Heart right ventricle (tissue), 16 donors: ENCODE measurements around the gene TANGO2. TPM values are rescaled to one million over a fixed set of nuclear protein-coding genes. Genes with fewer than 3 reads are reported as not detected.
A peak's percentile ranks its signal among the peaks of the same experiment; 100 is the strongest.

Source experiments
- ATAC-seq, 8 donors: fragments of 200-7000 bp; cut with Tn5 transposase; one replicate each; pipeline ENCODE4 v1.9.1; 2020; ENCODE audit warnings: mild to moderate bottlenecking in 8 of 8, moderate library complexity in 8 of 8, moderate number of reproducible peaks in 1 of 8
- DNase-seq, 2 donors: peaks; one replicate each; pipeline ENCODE4 v3.0.0-alpha.2; 2020
- H3K27ac ChIP-seq, 10 donors: fragments of 200-600 bp; sonication (generic) in 2 of 10; one replicate each; pipeline versions ENCODE4 v1.5.0 to v1.8.0; 2020 to 2022; ENCODE audit warnings: mild to moderate bottlenecking in 3 of 10
- H3K27me3 ChIP-seq, 7 donors: fragments of 200-600 bp; one replicate each; pipeline ENCODE4 v1.8.0; 2021 to 2022; ENCODE audit warnings: mild to moderate bottlenecking in 2 of 7
- H3K36me3 ChIP-seq, 9 donors: fragments of 200-600 bp; sonication (generic) in 1 of 9; one replicate each; pipeline versions ENCODE4 v1.5.0 to v1.8.0; 2020 to 2022; ENCODE audit warnings: mild to moderate bottlenecking in 2 of 9
- H3K4me1 ChIP-seq, 9 donors: fragments of 200-600 bp; sonication (generic) in 1 of 9; one replicate each; pipeline versions ENCODE4 v1.5.0 to v1.8.0; 2020 to 2022; ENCODE audit warnings: mild to moderate bottlenecking in 4 of 9
- H3K4me3 ChIP-seq, 10 donors: fragments of 200-600 bp; sonication (generic) in 2 of 10; one replicate each; pipeline versions ENCODE4 v1.5.0 to v1.8.0; 2020 to 2022; ENCODE audit warnings: mild to moderate bottlenecking in 7 of 10, moderate library complexity in 2 of 10
- H3K9me3 ChIP-seq, 11 donors: fragments of 200-600 bp in 10 of 11; sonication (generic) in 2 of 11; one replicate each; pipeline versions ENCODE4 v1.5.0 to v1.8.0; 2013 to 2022; ENCODE audit warnings: mild to moderate bottlenecking in 2 of 11, control low read depth in 1 of 11, moderate library complexity in 1 of 11
- CTCF ChIP-seq, 9 donors: fragments of 200-600 bp; sonication (generic) in 2 of 9; IDR thresholded peaks; one replicate each; pipeline versions ENCODE4 v1.5.0 to v1.8.0; 2021 to 2022; ENCODE audit warnings: antibody characterized with exemption in 9 of 9, mild to moderate bottlenecking in 5 of 9, moderate library complexity in 1 of 9
- WGBS, 2 donors: extraction: QIAGEN DNeasy Blood & Tissue Kit; methylation state at CpG; one replicate each; pipeline ENCODE4 v1.1.7; 2013; ENCODE audit warnings: inconsistent platforms in 1 of 2; 5-methylcytosine and 5-hydroxymethylcytosine counted together
- intact Hi-C, 10 donors: fragments of 100-400 bp; cut with DNase I; formaldehyde crosslinking; loops; one replicate each; pipeline versions ENCODE4 v1.11.1 to v1.14.2; 2022
- polyA plus RNA-seq, 2 donors: library from polyadenylated mRNA; stranded (reverse); fragments of 200-250 nt; gene quantifications; one replicate each; pipeline ENCODE4 v1.2.3, GENCODE V29; 2013
- total RNA-seq, 10 donors: library from RNA; stranded (reverse); fragmentation: NEBNext Ultra II Directional in 3 of 10; extraction: Animal tissue kit (Norgen Biotek cat#: 25700) in 3 of 10; gene quantifications; one replicate each; pipeline versions ENCODE4 v1.2.1 to v1.2.4, GENCODE V29; 2021 to 2023
- donor health status: Arrhythmogenic right ventricular cardiomyopathy.
- donor health status: ischemic (EF 13 %, LVEDD 7.1; RV severe dilation, severe dysfunction).
- donor health status: healthy with polysubstance abuse.
- donor health status: DM: no; HTN: yes; CAD: no.
- donor health status: DM: no; HTN: no; CAD: no.
- donor health status: ischemic (EF 25% LVEDD 6.9; RV normal size, moderate dysfunction).
- donor health status: ischemic (EF 25% LVEDD 5.7; RV mildly dilated, moderate dysfunction).
- donor health status: healthy.
- donor health status: DM: yes; HTN: yes; CAD: no.
- donor health status: Ischemic cardiomyopathy.
- donor health status: ischemic (EF 35%, LVEDD 5.7; RV mildly dilated, moderate dysfunction).
- donor health status: nonischemic (EF 11% LVEDD 7.7; RV severe dilation, severe dysfunction).
- donor health status: DM: yes; HTN: yes; CAD: no.
- donor health status: PGD.
- donor health status: ischemic (EF 29% LVEDD 5.4; RV normal size, mild dysfunction).
- donor health status: nonischemic (EF 23%, LVEDD 6.1; RV moderate dilation, normal function).

TANGO2 gene
- total and polyA plus RNA-seq, 12 donors = 34.1 to 139 (median 81.0) TPM

DNA sequence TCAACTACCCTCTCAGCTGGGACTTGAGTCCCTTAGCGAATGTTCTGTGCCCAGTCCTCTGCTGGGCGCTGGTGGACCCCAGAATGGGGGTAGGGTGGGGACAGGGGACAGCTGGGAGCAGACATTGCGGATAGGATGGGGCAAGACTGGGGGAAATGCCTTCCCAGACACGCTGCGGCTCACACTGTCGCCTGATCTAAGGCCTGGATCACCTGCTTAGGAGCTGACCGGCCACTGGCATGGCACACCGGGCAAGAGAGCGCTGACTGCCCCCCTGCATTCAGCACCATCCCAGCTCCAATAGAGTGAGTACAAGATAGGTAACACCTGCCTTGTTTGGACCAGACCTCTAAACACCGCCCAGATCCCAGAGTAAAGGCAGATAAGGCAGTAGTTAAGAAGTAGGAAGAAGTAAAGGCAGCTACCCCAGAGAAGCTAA is 5.7 kb upstream of the TANGO2 start:
- peak overlapping the region in 1 of 10 donors; percentile 95 for H3K4me3 ChIP-seq
- DNase-seq = no peak

DNA sequence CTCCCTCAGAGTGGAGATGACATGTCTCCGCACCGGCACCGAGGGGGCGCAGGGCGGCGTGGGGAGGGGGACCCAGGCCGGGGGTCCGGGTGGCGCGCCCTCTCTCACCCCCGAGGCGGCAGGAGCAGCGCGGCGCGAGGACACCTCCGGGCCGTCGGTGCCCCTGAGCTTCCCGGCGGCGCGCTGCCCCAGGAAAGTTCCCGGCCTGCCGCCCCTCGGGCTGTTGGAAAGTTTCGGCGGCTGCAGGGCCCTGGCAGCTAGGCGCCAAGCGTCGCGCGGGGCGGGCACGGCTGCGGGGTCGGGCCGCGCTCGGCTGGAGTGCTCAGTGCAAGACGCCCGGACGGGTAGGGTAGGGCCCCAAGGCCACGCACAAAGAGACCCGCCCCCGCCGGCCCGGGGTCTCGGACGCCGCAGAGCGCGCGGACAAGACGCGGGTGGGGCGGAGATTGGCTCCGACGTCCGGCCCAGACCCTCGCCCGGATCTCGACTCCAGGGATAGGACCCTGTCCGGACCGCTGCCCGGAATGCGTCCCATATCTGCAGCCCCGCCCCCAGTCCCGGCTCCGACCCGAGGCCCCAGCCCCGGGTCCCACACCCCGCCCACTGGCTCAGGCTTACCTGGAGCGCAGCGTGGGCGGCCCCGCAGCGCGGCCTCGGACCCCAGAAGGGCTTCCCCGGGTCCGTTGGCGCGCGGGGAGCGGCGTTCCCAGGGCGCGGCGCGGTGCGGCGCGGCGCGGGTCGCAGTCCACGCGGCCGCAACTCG is 4.8 kb upstream of the TANGO2 start:
- intact Hi-C loops = loop anchor here in 1 of 10 donors (5.0 kb wide), 1 partner anchor 66 kb away; the partner anchor contains the start of gene DGCR8
- H3K4me3 ChIP-seq = peak overlapping the region; percentile 51 to 96 (median 79)
- ATAC-seq = no peak
- H3K36me3 ChIP-seq = no peaks in the 10 kb centered on the region
- WGBS, 2 donors = 1 to 2% methylated on average over 71 to 101 of the region's 101 CpGs
- no peak for TF ChIP-seq CTCF (IDR thresholded peaks at IDR 0.05)
- peak in 1 of 2 donors; percentile 39 for DNase-seq
- peaks cover 0 to 26% (median 0%) of the 10 kb centered on the region in 7 donors for H3K27me3 ChIP-seq
- H3K4me1 ChIP-seq = peaks cover 10 to 49% (median 33%) of the 10 kb centered on the region in 9 donors
- H3K27ac ChIP-seq = peak overlapping the region in 6 of 10 donors; percentile 10 to 42 (median 31)
- H3K9me3 ChIP-seq = no peaks in the 10 kb centered on the region

More for the DNA sequence above, 5.7 kb upstream of the TANGO2 start:
- TF ChIP-seq CTCF (IDR thresholded peaks at IDR 0.05) = no peak
- H3K4me1 ChIP-seq = peaks cover 7 to 54% (median 29%) of the 10 kb centered on the region in 9 donors
- H3K27me3 ChIP-seq = peaks cover 0 to 26% (median 0%) of the 10 kb centered on the region in 7 donors
- intact Hi-C loops = loop anchor here in 1 of 10 donors (5.0 kb wide), 1 partner anchor 67 kb away; the partner anchor contains the start of gene DGCR8
- no peaks in the 10 kb centered on the region for H3K9me3 ChIP-seq
- ATAC-seq = no peak
- no peak overlapping the region for H3K27ac ChIP-seq
- WGBS, 2 donors = 93% methylated on average over 10 of the region's 10 CpGs
- no peaks in the 10 kb centered on the region for H3K36me3 ChIP-seq

- no peaks in the 10 kb centered on the region for H3K36me3 ChIP-seq
- H3K4me3 ChIP-seq = peak within 1 kb of the TSS; percentile 51 to 96 (median 79)
- peak in 8 of 9 donors; percentile 12 to 48 (median 28) for TF ChIP-seq CTCF (IDR thresholded peaks at IDR 0.05)
- 1% methylated on average over 73 to 79 of the region's 79 CpGs for WGBS, 2 donors
- peaks cover 14 to 52% (median 39%) of the 10 kb centered on the region in 9 donors for H3K4me1 ChIP-seq
- peak; percentile 94 for DNase-seq
- peaks cover 0 to 26% (median 0%) of the 10 kb centered on the region in 7 donors for H3K27me3 ChIP-seq
- ATAC-seq = peak; percentile 39 to 75 (median 72)
- intact Hi-C loops = loop anchor here in 1 of 10 donors (5.0 kb wide), 1 partner anchor 65 kb away; the partner anchor contains the start of gene DGCR8
- H3K27ac ChIP-seq = peak within 1 kb of the TSS in 6 of 10 donors; percentile 10 to 62 (median 36)
- H3K9me3 ChIP-seq = no peaks in the 10 kb centered on the region
Observed at GRCh38 chr22:20016734-20017621, 3.9 kb upstream of the TANGO2 start, which contains the start of gene ARVCF. ARVCF (minus strand) TSS chr22:20016823; CDS start chr22:19990794, 26,029 bp downstream.

DNA sequence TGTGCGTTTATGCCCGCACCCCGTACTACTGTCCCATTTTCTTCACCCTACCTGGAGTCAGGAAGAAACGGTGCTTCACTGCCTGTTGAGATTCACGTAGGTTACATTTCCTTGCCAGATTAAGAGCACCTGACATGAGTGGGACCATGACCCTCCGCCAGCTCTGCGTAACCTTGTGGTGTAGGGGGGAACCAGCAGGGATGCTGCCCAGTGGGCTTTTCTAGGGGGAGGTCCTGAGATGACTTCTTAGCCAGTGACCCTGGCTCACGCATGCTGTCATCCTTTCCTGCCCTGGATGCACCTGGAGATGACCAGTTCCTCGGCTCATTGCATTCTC is 3.3 kb upstream of the TANGO2 start:
- no peaks in the 10 kb centered on the region for H3K36me3 ChIP-seq
- no peak for ATAC-seq
- peaks cover 0 to 26% (median 0%) of the 10 kb centered on the region in 7 donors for H3K27me3 ChIP-seq
- TF ChIP-seq CTCF (IDR thresholded peaks at IDR 0.05) = no peak
- peaks cover 20 to 58% (median 45%) of the 10 kb centered on the region in 9 donors for H3K4me1 ChIP-seq
- H3K4me3 ChIP-seq = peak overlapping the region in 8 of 10 donors; percentile 34 to 95 (median 79)
- intact Hi-C loops = loop anchor here in 1 of 10 donors (5.0 kb wide), 1 partner anchor 65 kb away; the partner anchor contains the start of gene DGCR8
- H3K9me3 ChIP-seq = no peaks in the 10 kb centered on the region
- H3K27ac ChIP-seq = no peak overlapping the region
- no peak for DNase-seq
- 58 to 68% methylated on average over 9 of the region's 9 CpGs for WGBS, 2 donors
